Endothelial cell of umbilical vein (primary cell): ENCODE measurements around the gene TAT. TPM values are rescaled to one million over a fixed set of nuclear protein-coding genes. Genes with fewer than 3 reads are reported as not detected.

ENCODE experiments used
- BruUV-seq: library from RNA; stranded (reverse); fragments of 400-500 nt; replicated peaks from 2 replicates; lab custom pipeline; 2021; lab: Mats Ljungman, UMichigan
- CTCF ChIA-PET: fragments of 300-600, 350-600 bp; sonication (Branson Sonifier 250); formaldehyde crosslinking; loops from one replicate; lab custom pipeline; 2021; ENCODE audit warnings: antibody characterized with exemption, inconsistent platforms; lab: Charles Lee
- POLR2A ChIA-PET: fragments of 300-600, 350-600 bp; sonication (Branson Sonifier 250); formaldehyde crosslinking; loops from one replicate; lab custom pipeline; 2021; ENCODE audit warnings: antibody characterized with exemption, inconsistent platforms; lab: Charles Lee
- DNase-seq: peaks from one replicate; pipeline ENCODE4 v3.0.0-alpha.2; 2011; ENCODE audit warnings: low read depth, low spot score
- FAIRE-seq: peaks from 2 replicates; lab custom pipeline; 2011; peaks lifted over from hg19 to GRCh38; lab: Jason Lieb, UNC
- H2AFZ ChIP-seq: 2 replicates; pipeline ENCODE4 v1.6.0; 2012; ENCODE audit warnings: low read depth, low read length, control low read depth, inconsistent platforms
- H3K27ac ChIP-seq: 2 replicates; pipeline ENCODE4 v1.5.1; 2011; ENCODE audit warnings: low read depth, mild to moderate bottlenecking, control low read depth, low read length, moderate library complexity; ENCODE audit not compliant: insufficient read depth
- H3K27me3 ChIP-seq, 2 experiments: 2 replicates each; pipeline versions ENCODE4 v1.6.0 to v1.6.1; 2011; ENCODE audit warnings: low read length in 2 of 2, mixed read lengths in 1 of 2; ENCODE audit not compliant: control insufficient read depth in 2 of 2, insufficient read depth in 2 of 2
- H3K36me3 ChIP-seq, 2 experiments: 2 replicates in 1 of 2; 3 replicates in 1 of 2; pipeline ENCODE4 v1.5.1; 2011; ENCODE audit warnings: low read length in 2 of 2, mild to moderate bottlenecking in 1 of 2, moderate library complexity in 1 of 2; ENCODE audit not compliant: control insufficient read depth in 2 of 2, insufficient read depth in 2 of 2; ENCODE audit errors: extremely low read depth in 1 of 2
- H3K4me1 ChIP-seq: 3 replicates; pipeline ENCODE4 v1.5.1; 2011; ENCODE audit warnings: mild to moderate bottlenecking, low read length; ENCODE audit not compliant: control insufficient read depth, insufficient read depth; ENCODE audit errors: extremely low read depth
- H3K4me2 ChIP-seq: 2 replicates; pipeline ENCODE4 v1.6.1; 2011; ENCODE audit warnings: low read length, control low read depth, mixed read lengths; ENCODE audit not compliant: insufficient read depth
- H3K4me3 ChIP-seq, 3 experiments: fragments of 200-600 bp in 1 of 3; sonication (generic), shearing (Covaris generic) in 1 of 3; replicated peaks in 1 of 3; 2 replicates each; pipeline ENCODE4 v1.5.1; 2011 to 2016; ENCODE audit warnings: control low read depth in 3 of 3, low read length in 3 of 3, mild to moderate bottlenecking in 2 of 3, inconsistent platforms in 1 of 3, low read depth in 1 of 3, moderate library complexity in 1 of 3; ENCODE audit not compliant: insufficient read depth in 1 of 3
- H3K79me2 ChIP-seq: 2 replicates; pipeline ENCODE4 v1.6.0; 2012; ENCODE audit warnings: low read length, inconsistent platforms; ENCODE audit not compliant: control insufficient read depth, insufficient read depth
- H3K9ac ChIP-seq: replicated peaks from 2 replicates; pipeline ENCODE3; 2011; ENCODE audit warnings: low read length, control low read depth; ENCODE audit not compliant: insufficient read depth; ENCODE audit errors: extremely low read depth
- H3K9me1 ChIP-seq: replicated peaks from 3 replicates; pipeline ENCODE4 v1.6.0; 2011; ENCODE audit warnings: mild to moderate bottlenecking, low read length; ENCODE audit not compliant: control insufficient read depth, insufficient read depth; ENCODE audit errors: extremely low read depth
- H3K9me3 ChIP-seq: replicated peaks from 2 replicates; pipeline ENCODE4 v1.5.1; 2012; ENCODE audit warnings: low read length, inconsistent platforms; ENCODE audit not compliant: control insufficient read depth, insufficient read depth
- H4K20me1 ChIP-seq: replicated peaks from 2 replicates; pipeline ENCODE3; 2011; ENCODE audit warnings: mild to moderate bottlenecking, low read length; ENCODE audit not compliant: control insufficient read depth, insufficient read depth; ENCODE audit errors: extremely low read depth
- EZH2 ChIP-seq: IDR thresholded peaks from 2 replicates; pipeline ENCODE4 v1.6.1; 2012; ENCODE audit warnings: borderline replicate concordance, low read depth, mild to moderate bottlenecking, moderate library complexity, low read length, inconsistent platforms; ENCODE audit not compliant: severe bottlenecking
- FOS ChIP-seq: IDR thresholded peaks from 2 replicates; pipeline ENCODE4 v1.6.1; 2011; ENCODE audit warnings: mild to moderate bottlenecking, low read length, moderate library complexity, borderline replicate concordance; ENCODE audit not compliant: insufficient read depth
- GATA2 ChIP-seq: IDR thresholded peaks from 2 replicates; pipeline ENCODE4 v1.7.0; 2011; ENCODE audit warnings: low read depth, mild to moderate bottlenecking, moderate library complexity, mixed read lengths, low read length; ENCODE audit not compliant: insufficient read length, insufficient read depth
- JUN ChIP-seq: IDR thresholded peaks from 2 replicates; pipeline ENCODE4 v1.6.1; 2011; ENCODE audit warnings: borderline replicate concordance, low read depth; ENCODE audit not compliant: insufficient read length, insufficient read depth
- MYC ChIP-seq: IDR thresholded peaks from one replicate; pipeline ENCODE4 v1.6.1; 2011; ENCODE audit warnings: mild to moderate bottlenecking, low read depth, low read length
- POLR2A ChIP-seq: IDR thresholded peaks from 2 replicates; pipeline ENCODE4 v1.6.1; 2012; ENCODE audit warnings: low read depth, mild to moderate bottlenecking, control low read depth, low read length
- POLR2AphosphoS5 ChIP-seq: IDR thresholded peaks from 2 replicates; pipeline ENCODE4 v1.6.1; 2012; ENCODE audit warnings: low read depth, mild to moderate bottlenecking, control low read depth, low read length, moderate library complexity; ENCODE audit not compliant: insufficient read depth
- dilution Hi-C: fragments of 300-500 bp; cut with MboI; formaldehyde crosslinking; loops from one replicate; pipeline ENCODE4 v1.15.0; 2019; ENCODE audit warnings: low sequenced_read_pairs; ENCODE audit not compliant: extremely low pct_ligation_motif_present
- intact Hi-C: fragments of 100-400 bp; cut with micrococcal nuclease; formaldehyde crosslinking; loops from one replicate; pipeline ENCODE4 v1.10.0; 2022
- polyA plus RNA-seq, 4 experiments: library from polyadenylated mRNA; depleted of rRNA in 3 of 4; stranded (reverse) in 3 of 4; unstranded in 1 of 4; fragments of >200 nt; gene quantifications; 2 replicates each; pipeline versions ENCODE4 v1.2.1 to v1.2.3, GENCODE V29; 2011 to 2012; ENCODE audit warnings: missing spikeins in 1 of 4
- total RNA-seq: library from RNA; stranded (reverse); gene quantifications from 2 replicates; pipeline ENCODE4 v1.2.3, GENCODE V29; 2021

The TAT gene
- total and polyA plus RNA-seq, 2 donors (not counting 3 experiments of a cell fraction or from before 2014, with no cell fraction given) = not detected

DNA sequence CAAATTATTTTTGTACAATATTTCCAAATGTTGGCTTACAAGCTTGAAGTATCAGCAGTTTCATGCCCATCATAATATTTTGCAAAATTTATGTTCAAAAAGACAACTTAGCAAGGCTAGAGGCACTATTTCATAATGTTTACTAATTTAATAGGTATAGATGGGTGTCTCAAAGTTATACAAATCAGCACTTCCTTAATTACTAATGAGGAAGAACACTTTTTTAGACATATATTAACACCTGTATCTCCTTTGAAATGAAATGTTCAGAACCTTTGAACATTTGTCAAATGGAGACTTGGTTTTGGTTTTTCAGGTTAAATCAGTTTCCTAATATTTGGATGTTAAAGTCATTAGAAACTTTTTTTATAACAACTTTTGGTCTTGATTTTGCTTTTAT is 2.2 kb downstream of the TAT start:
- intact Hi-C loops (no loop called here), dilution Hi-C loops (no loop called here)
- Histone ChIP-seq H3K36me3 (no peaks in the 10 kb centered on the region), H2AFZ (no peak overlapping the region), H3K9me1 (no peaks in the 10 kb centered on the region), H4K20me1 (no peaks in the 10 kb centered on the region), H3K27ac (no peak overlapping the region), H3K9ac (no peak overlapping the region), H3K4me3 (no peak overlapping the region), H3K79me2 (no peaks in the 10 kb centered on the region), H3K4me2 (no peak overlapping the region), H3K9me3 (no peaks in the 10 kb centered on the region), H3K4me1 (no peaks in the 10 kb centered on the region), H3K27me3 (peaks cover 0 to 2% of the 10 kb centered on the region in 2 experiments)
- CTCF ChIA-PET = interaction anchor here (2.2 to 2.9 kb wide), 2 partner anchors 10 to 36 kb away, joined by 8 to 11 read pairs; no protein-coding TSS in a partner anchor
- DNase-seq (no peak), FAIRE-seq (no peak)
- TF ChIP-seq JUN (no peak), FOS (no peak), POLR2AphosphoS5 (no peak), GATA2 (no peak), EZH2 (no peak), MYC (no peak)
- no TSS peak for BruUV-seq
- POLR2A ChIA-PET = no interaction called here

DNA sequence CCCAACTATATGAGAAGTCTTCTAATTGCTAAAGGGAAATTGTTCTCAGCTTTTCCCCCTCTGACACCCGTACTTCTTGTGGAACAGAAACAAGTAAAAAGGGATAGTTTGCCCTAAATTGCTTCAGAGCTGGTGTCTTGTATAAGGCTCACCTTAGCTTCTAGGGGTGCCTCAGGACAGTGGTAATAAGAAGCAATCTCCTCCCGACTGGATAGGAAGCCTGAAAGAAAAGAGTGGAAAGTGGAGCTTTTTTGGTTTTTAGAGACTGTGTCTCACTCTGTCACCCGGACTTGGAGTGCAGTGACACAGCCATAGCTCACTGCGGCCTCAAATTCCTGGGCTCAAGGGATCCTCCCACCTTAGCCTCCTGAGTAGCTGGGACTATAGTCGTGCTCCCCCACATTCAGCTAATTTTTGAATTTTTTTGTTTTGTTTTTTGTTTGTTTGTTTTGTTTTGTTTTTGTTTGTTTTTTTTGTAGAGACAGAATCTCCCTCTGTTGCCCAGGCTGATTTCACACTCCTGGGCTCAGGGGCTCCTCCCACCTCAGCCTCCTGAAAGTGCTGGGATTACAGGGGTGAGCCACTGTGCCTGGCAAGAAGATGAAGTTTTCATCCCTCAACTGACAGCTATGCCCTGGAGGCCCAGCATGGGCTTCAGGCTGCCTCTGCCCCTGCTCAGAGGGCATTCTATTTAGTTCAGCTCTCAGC is 3.4 kb downstream of the TAT start:
- no peaks in the 10 kb centered on the region for H3K79me2 ChIP-seq
- FAIRE-seq (no peak), DNase-seq (no peak)
- H3K4me3 ChIP-seq = no peak overlapping the region
- POLR2A ChIA-PET = no interaction called here
- intact Hi-C loops = no loop called here
- no peak overlapping the region for H3K9ac ChIP-seq
- no peaks in the 10 kb centered on the region for H3K9me1 ChIP-seq
- BruUV-seq = no TSS peak
- H3K9me3 ChIP-seq = no peaks in the 10 kb centered on the region
- H3K27me3 ChIP-seq = peaks cover 0 to 2% of the 10 kb centered on the region in 2 experiments
- no peak overlapping the region for H2AFZ ChIP-seq
- no peaks in the 10 kb centered on the region for H3K36me3 ChIP-seq
- TF ChIP-seq FOS (no peak), EZH2 (no peak), POLR2A (no peak), GATA2 (no peak)
- dilution Hi-C loops = no loop called here
- H4K20me1 ChIP-seq = no peaks in the 10 kb centered on the region
- CTCF ChIA-PET = interaction anchor here (1.0 to 2.9 kb wide), 4 partner anchors 9 to 37 kb away, joined by 3 to 11 read pairs (median 6); no protein-coding TSS in a partner anchor
- H3K4me2 ChIP-seq = no peak overlapping the region
- no peak overlapping the region for H3K27ac ChIP-seq
- no peaks in the 10 kb centered on the region for H3K4me1 ChIP-seq
